H9 (cell line): Measurements from ENCODE around the gene ARNT2. TPM values are rescaled to one million over a fixed set of nuclear protein-coding genes. Genes with fewer than 3 reads are reported as not detected.

Experiments
- DNase-seq: peaks from one replicate; pipeline ENCODE4 v3.0.0-alpha.2; 2017
- H2AFZ ChIP-seq: one replicate; pipeline ENCODE4 v1.6.1; 2013; ENCODE audit warnings: mild to moderate bottlenecking, low read length, control low read depth, moderate library complexity
- H2AK5ac ChIP-seq: 2 replicates; pipeline ENCODE4 v1.6.1; 2013; ENCODE audit warnings: low read length, control low read depth, mixed read lengths; ENCODE audit not compliant: insufficient read length
- H2BK120ac ChIP-seq: one replicate; pipeline ENCODE4 v1.6.1; 2013; ENCODE audit warnings: low read depth, mild to moderate bottlenecking, low read length, control low read depth, inconsistent platforms; ENCODE audit not compliant: poor library complexity, severe bottlenecking
- H2BK12ac ChIP-seq: 2 replicates; pipeline ENCODE4 v1.6.1; 2013; ENCODE audit warnings: low read length, control low read depth, mixed read lengths, low read depth; ENCODE audit not compliant: insufficient read length
- H2BK15ac ChIP-seq: 2 replicates; pipeline ENCODE4 v1.6.1; 2013; ENCODE audit warnings: low read depth, low read length, control low read depth
- H2BK20ac ChIP-seq: one replicate; pipeline ENCODE4 v1.6.1; 2013; ENCODE audit warnings: low read depth, mild to moderate bottlenecking, low read length, control low read depth, inconsistent platforms; ENCODE audit not compliant: poor library complexity, severe bottlenecking
- H2BK5ac ChIP-seq: 2 replicates; pipeline ENCODE4 v1.6.1; 2013; ENCODE audit warnings: low read length, control low read depth, mixed read lengths; ENCODE audit not compliant: insufficient read length
- H3K14ac ChIP-seq: 2 replicates; pipeline ENCODE4 v1.6.1; 2013; ENCODE audit warnings: low read length, control low read depth; ENCODE audit not compliant: insufficient read depth
- H3K18ac ChIP-seq: 2 replicates; pipeline ENCODE4 v1.6.1; 2013; ENCODE audit warnings: low read depth, mild to moderate bottlenecking, mixed read lengths, low read length, control low read depth; ENCODE audit not compliant: insufficient read length
- H3K23ac ChIP-seq: 2 replicates; pipeline ENCODE4 v1.6.1; 2013; ENCODE audit warnings: low read length, control low read depth, mixed read lengths, low read depth; ENCODE audit not compliant: insufficient read length
- H3K23me2 ChIP-seq: 2 replicates; pipeline ENCODE4 v1.6.1; 2013; ENCODE audit warnings: low read depth, mild to moderate bottlenecking, mixed read lengths, low read length, control low read depth; ENCODE audit not compliant: insufficient read length, poor library complexity, severe bottlenecking
- H3K27ac ChIP-seq: 2 replicates; pipeline ENCODE4 v1.5.1; 2013; ENCODE audit warnings: low read length, control low read depth, mixed read lengths, low read depth; ENCODE audit not compliant: insufficient read length
- H3K27me3 ChIP-seq: 2 replicates; pipeline ENCODE4 v1.6.1; 2013; ENCODE audit warnings: low read length, control low read depth, inconsistent platforms; ENCODE audit not compliant: insufficient read depth
- H3K4ac ChIP-seq: 2 replicates; pipeline ENCODE4 v1.6.1; 2013; ENCODE audit warnings: low read depth, mild to moderate bottlenecking, control low read depth, inconsistent platforms, low read length, moderate library complexity
- H3K4me1 ChIP-seq: 2 replicates; pipeline ENCODE4 v1.6.1; 2013; ENCODE audit warnings: low read length, control low read depth, inconsistent platforms; ENCODE audit not compliant: insufficient read depth
- H3K4me2 ChIP-seq: 2 replicates; pipeline ENCODE4 v1.6.1; 2013; ENCODE audit warnings: low read length, control low read depth, mixed read lengths; ENCODE audit not compliant: insufficient read length, insufficient read depth
- H3K56ac ChIP-seq: 2 replicates; pipeline ENCODE4 v1.6.1; 2013; ENCODE audit warnings: low read depth, mild to moderate bottlenecking, mixed read lengths, low read length, control low read depth; ENCODE audit not compliant: insufficient read length
- H3K79me1 ChIP-seq: 2 replicates; pipeline ENCODE4 v1.6.1; 2013; ENCODE audit warnings: low read depth, mild to moderate bottlenecking, moderate library complexity, low read length, control low read depth, inconsistent platforms; ENCODE audit not compliant: insufficient read depth, poor library complexity, severe bottlenecking
- H3K79me2 ChIP-seq: 2 replicates; pipeline ENCODE4 v1.6.1; 2013; ENCODE audit warnings: low read length, control low read depth, inconsistent platforms; ENCODE audit not compliant: insufficient read depth
- H3K9ac ChIP-seq: 2 replicates; pipeline ENCODE4 v1.6.1; 2013; ENCODE audit warnings: low read length, control low read depth, mixed read lengths; ENCODE audit not compliant: insufficient read length; ENCODE audit errors: extremely low read depth
- H3K9me3 ChIP-seq: one replicate; pipeline ENCODE4 v1.6.1; 2013; ENCODE audit warnings: low read depth, low read length, inconsistent platforms; ENCODE audit not compliant: control insufficient read depth
- H3T11ph ChIP-seq: one replicate; pipeline ENCODE4 v1.6.1; 2013; ENCODE audit warnings: mild to moderate bottlenecking, low read length, control low read depth, inconsistent platforms
- H4K20me1 ChIP-seq: one replicate; pipeline ENCODE4 v1.6.1; 2013; ENCODE audit not compliant: control insufficient read depth, insufficient read length, insufficient read depth
- H4K5ac ChIP-seq: 2 replicates; pipeline ENCODE4 v1.6.1; 2013; ENCODE audit warnings: low read depth, mild to moderate bottlenecking, mixed read lengths, low read length, control low read depth; ENCODE audit not compliant: insufficient read length
- H4K8ac ChIP-seq: replicated peaks from 2 replicates; pipeline ENCODE4 v1.6.1; 2013; ENCODE audit warnings: low read length, control low read depth, mixed read lengths, low read depth; ENCODE audit not compliant: insufficient read length
- H4K91ac ChIP-seq: 2 replicates; pipeline ENCODE4 v1.6.1; 2013; ENCODE audit warnings: low read depth, mild to moderate bottlenecking, moderate library complexity, mixed read lengths, low read length, control low read depth; ENCODE audit not compliant: insufficient read length
- H3K27ac Mint-ChIP-seq, 3 experiments: 2 replicates in 2 of 3; 3 replicates in 1 of 3; pipeline ENCODE4 v1.8.0; 2020 to 2021; ENCODE audit warnings: mixed read lengths in 3 of 3, mild to moderate bottlenecking in 1 of 3, moderate library complexity in 1 of 3
- H3K27me3 Mint-ChIP-seq: 2 replicates; pipeline ENCODE4 v1.8.0; 2021; ENCODE audit warnings: low read depth, mild to moderate bottlenecking, moderate library complexity, mixed read lengths
- H3K36me3 Mint-ChIP-seq, 3 experiments: 2 replicates in 2 of 3; 3 replicates in 1 of 3; pipeline ENCODE4 v1.8.0; 2020 to 2021; ENCODE audit warnings: low read depth in 3 of 3, mixed read lengths in 3 of 3; ENCODE audit not compliant: insufficient read depth in 1 of 3
- H3K4me1 Mint-ChIP-seq, 2 experiments: 2 replicates each; pipeline ENCODE4 v1.8.0; 2020; ENCODE audit warnings: mixed read lengths in 2 of 2
- H3K4me3 Mint-ChIP-seq, 2 experiments: 2 replicates in 1 of 2; 3 replicates in 1 of 2; pipeline ENCODE4 v1.8.0; 2020 to 2021; ENCODE audit warnings: mild to moderate bottlenecking in 2 of 2, mixed read lengths in 2 of 2, moderate library complexity in 1 of 2
- H3K9me3 Mint-ChIP-seq, 2 experiments: 2 replicates in 1 of 2; 3 replicates in 1 of 2; pipeline ENCODE4 v1.8.0; 2020; ENCODE audit warnings: mild to moderate bottlenecking in 2 of 2, mixed read lengths in 2 of 2, moderate library complexity in 1 of 2
- WGBS: extraction: QIAGEN DNeasy Blood & Tissue Kit; methylation state at CpG from one replicate; pipeline ENCODE4 v1.1.7; 2013; ENCODE audit warnings: missing lambda C conversion rate, low lambda C conversion rate, mixed read lengths; ENCODE audit not compliant: insufficient read length; ENCODE audit errors: extremely low coverage; 5-methylcytosine and 5-hydroxymethylcytosine counted together
- total RNA-seq: library from RNA; stranded (reverse); gene quantifications from 2 replicates; pipeline ENCODE4 v1.2.1, GENCODE V29; 2021
- TF ChIP-seq, protein P1 (sequence below): fragments of 200-600 bp; sonication (generic); conservative IDR thresholded peaks from 3 replicates; pipeline ENCODE4 v1.8.0; 2021; ENCODE audit warnings: antibody characterized with exemption, mild to moderate bottlenecking

ARNT2 gene
- total RNA-seq, 1 experiment from 2014 or later = 10.5 TPM

DNA sequence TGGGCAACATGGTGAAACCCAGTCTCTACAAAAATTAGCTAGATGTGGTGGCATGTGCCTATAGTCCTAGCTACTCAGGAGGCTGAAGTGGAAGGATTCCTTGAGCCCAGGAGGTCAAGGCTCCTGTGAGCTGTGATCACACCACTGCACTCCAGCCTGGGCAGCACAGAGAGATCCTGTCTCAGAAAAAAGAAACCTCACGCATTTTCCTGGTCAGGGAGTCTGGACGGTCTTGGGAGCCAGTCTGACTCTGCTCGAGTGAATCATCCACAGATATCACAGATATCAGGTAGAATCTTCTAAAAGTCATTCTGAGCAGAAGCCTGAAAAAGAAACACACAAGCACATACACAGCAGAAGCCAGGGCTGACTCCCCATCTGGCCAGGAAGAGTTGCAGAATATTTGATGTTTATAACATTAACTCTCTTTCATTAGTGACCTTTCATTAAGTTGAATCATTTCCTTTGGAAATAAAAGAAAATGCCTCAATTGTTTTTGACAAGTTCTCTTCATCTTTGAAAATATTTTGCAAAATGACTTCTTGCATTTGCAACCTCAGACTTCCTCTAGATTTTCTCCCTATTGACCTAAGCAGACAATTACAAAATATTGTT, 234.5 kb downstream of the ARNT2 start:
- no peak overlapping the region for H4K5ac ChIP-seq
- WGBS = no CpG with 5 or more reads among the region's 3 CpGs
- peaks cover 20 to 21% of the 10 kb centered on the region in 2 experiments for H3K9me3 Mint-ChIP-seq
- no peak overlapping the region for H3K27ac ChIP-seq
- H4K8ac ChIP-seq = no peak overlapping the region
- TF ChIP-seq, protein P1, sequence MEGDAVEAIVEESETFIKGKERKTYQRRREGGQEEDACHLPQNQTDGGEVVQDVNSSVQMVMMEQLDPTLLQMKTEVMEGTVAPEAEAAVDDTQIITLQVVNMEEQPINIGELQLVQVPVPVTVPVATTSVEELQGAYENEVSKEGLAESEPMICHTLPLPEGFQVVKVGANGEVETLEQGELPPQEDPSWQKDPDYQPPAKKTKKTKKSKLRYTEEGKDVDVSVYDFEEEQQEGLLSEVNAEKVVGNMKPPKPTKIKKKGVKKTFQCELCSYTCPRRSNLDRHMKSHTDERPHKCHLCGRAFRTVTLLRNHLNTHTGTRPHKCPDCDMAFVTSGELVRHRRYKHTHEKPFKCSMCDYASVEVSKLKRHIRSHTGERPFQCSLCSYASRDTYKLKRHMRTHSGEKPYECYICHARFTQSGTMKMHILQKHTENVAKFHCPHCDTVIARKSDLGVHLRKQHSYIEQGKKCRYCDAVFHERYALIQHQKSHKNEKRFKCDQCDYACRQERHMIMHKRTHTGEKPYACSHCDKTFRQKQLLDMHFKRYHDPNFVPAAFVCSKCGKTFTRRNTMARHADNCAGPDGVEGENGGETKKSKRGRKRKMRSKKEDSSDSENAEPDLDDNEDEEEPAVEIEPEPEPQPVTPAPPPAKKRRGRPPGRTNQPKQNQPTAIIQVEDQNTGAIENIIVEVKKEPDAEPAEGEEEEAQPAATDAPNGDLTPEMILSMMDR = no peak
- H3K4me1 ChIP-seq = no peaks in the 10 kb centered on the region
- 0 out of 4 replicates have a peak, but pooled peaks cover 0 to 2% of the 10 kb centered on the region in 2 experiments for H3K4me1 Mint-ChIP-seq
- H2BK20ac ChIP-seq = no peak overlapping the region
- H4K91ac ChIP-seq = no peak overlapping the region
- H3K4me3 Mint-ChIP-seq = no peak overlapping the region
- H3K27ac Mint-ChIP-seq = no peak overlapping the region
- H2BK15ac ChIP-seq = no peak overlapping the region
- H3K14ac ChIP-seq = no peak overlapping the region
- H3K79me1 ChIP-seq = no peaks in the 10 kb centered on the region
- H4K20me1 ChIP-seq = no peaks in the 10 kb centered on the region
- H3K9me3 ChIP-seq = no peaks in the 10 kb centered on the region
- no peak overlapping the region for H3T11ph ChIP-seq
- H3K9ac ChIP-seq = no peak overlapping the region
- H3K23me2 ChIP-seq = no peaks in the 10 kb centered on the region
- H2BK5ac ChIP-seq = no peak overlapping the region
- no peaks in the 10 kb centered on the region for H3K79me2 ChIP-seq
- H3K18ac ChIP-seq = no peak overlapping the region
- H3K23ac ChIP-seq = no peak overlapping the region
- H2BK12ac ChIP-seq = no peak overlapping the region
- no peak overlapping the region for H3K56ac ChIP-seq
- peaks cover 8% of the 10 kb centered on the region for H3K27me3 Mint-ChIP-seq
- no peak overlapping the region for H3K4ac ChIP-seq
- H2BK120ac ChIP-seq = no peak overlapping the region
- no peak overlapping the region for H2AFZ ChIP-seq
- DNase-seq = no peak
- H3K4me2 ChIP-seq = no peak overlapping the region
- peaks cover 3 to 10% (median 8%) of the 10 kb centered on the region in 3 experiments; a peak in 5 of 7 replicates for H3K36me3 Mint-ChIP-seq
- no peak overlapping the region for H2AK5ac ChIP-seq
- no peaks in the 10 kb centered on the region for H3K27me3 ChIP-seq
